ENCODE results near the gene DRC3.
"Not testable (repeated sequence)": the region's sequence is repeated elsewhere in the genome, so short reads cannot be mapped to it uniquely, and the experiment has no call there.

DRC3 gene

GRCh38 chr17:17994271-17995069 lies 21.8 kb downstream of the DRC3 start:
- DNase-seq = peak; percentile 7

GRCh38 chr17:17995887-17996286 lies 23.2 kb downstream of the DRC3 start:
- DNase-seq = not testable (repeated sequence)

GRCh38 chr17:17998934-17999333 lies 26.3 kb downstream of the DRC3 start:
- DNase-seq = no peak

GRCh38 chr17:17999364-18000029 lies 26.8 kb downstream of the DRC3 start:
- no peak for DNase-seq

GRCh38 chr17:18000030-18000408 lies 27.4 kb downstream of the DRC3 start:
- DNase-seq = no peak

GRCh38 chr17:18002171-18002570 lies 29.5 kb downstream of the DRC3 start:
- no peak for DNase-seq

- no peak for DNase-seq
Measured at GRCh38 chr17:18004345-18004744, 31.7 kb downstream of the DRC3 start.

- no peak for DNase-seq
Measured at GRCh38 chr17:18004884-18005305, 32.2 kb downstream of the DRC3 start.

GRCh38 chr17:18005496-18005895 lies 32.8 kb downstream of the DRC3 start:
- no peak for DNase-seq

GRCh38 chr17:18006495-18007239 lies 34.0 kb downstream of the DRC3 start:
- DNase-seq = no peak

GRCh38 chr17:18008496-18009268 lies 36.0 kb downstream of the DRC3 start:
- no peak for DNase-seq

- no peak for DNase-seq
Measured at GRCh38 chr17:18009609-18010420, 37.2 kb downstream of the DRC3 start.

- no peak for DNase-seq
Measured at GRCh38 chr17:18011286-18011685, 38.6 kb downstream of the DRC3 start.

- no peak for DNase-seq
Measured at GRCh38 chr17:18014006-18014405, 41.3 kb downstream of the DRC3 start.

GRCh38 chr17:18015593-18015992 lies 42.9 kb downstream of the DRC3 start:
- no peak for DNase-seq

GRCh38 chr17:18016426-18016825 lies 43.8 kb downstream of the DRC3 start:
- no peak for DNase-seq

GRCh38 chr17:18017958-18018357 lies 45.3 kb downstream of the DRC3 start:
- DNase-seq = no peak

- no peak for DNase-seq
Measured at GRCh38 chr17:18018411-18018921, 45.8 kb downstream of the DRC3 start.

- no peak for DNase-seq
Measured at GRCh38 chr17:18019838-18020154, 47.1 kb downstream of the DRC3 start.

- no peak for DNase-seq
Measured at GRCh38 chr17:18020971-18021370, 48.3 kb downstream of the DRC3 start.

- no peak for DNase-seq
Measured at GRCh38 chr17:18021372-18021771, 48.7 kb downstream of the DRC3 start.

All from stimulated activated CD4-positive, alpha-beta T cell treated with anti-CD3 and anti-CD28 coated beads, Interleukin-12 subunit alpha, Interleukin-12 subunit beta, amount 100 ng/mL, for 4 hours (primary cell).